Fibroblast of skin of left biceps (primary cell): ENCODE results near the gene COA8.

Experiments used
- DNase-seq, 2 experiments: peaks; one replicate each; pipeline ENCODE4 v3.0.0-alpha.2; 2013; ENCODE audit warnings: low read depth in 2 of 2

The COA8 gene

GRCh38 chr14:103536693-103537092, 26.1 kb upstream of the COA8 start:
- DNase-seq = no peak

GRCh38 chr14:103537175-103537990, 25.4 kb upstream of the COA8 start:
- DNase-seq = no peak

GRCh38 chr14:103538291-103539055, 24.3 kb upstream of the COA8 start:
- no peak for DNase-seq

- DNase-seq = no peak
These were observed 23.5 kb upstream of the COA8 start for GRCh38 chr14:103539056-103539825.

- no peak for DNase-seq
These were observed 21.7 kb upstream of the COA8 start for GRCh38 chr14:103540821-103541708.

GRCh38 chr14:103541709-103542604, 20.8 kb upstream of the COA8 start:
- no peak for DNase-seq

- no peak for DNase-seq
These were observed 20.1 kb upstream of the COA8 start for GRCh38 chr14:103542605-103543088.

GRCh38 chr14:103543140-103543539, 19.6 kb upstream of the COA8 start:
- no peak for DNase-seq

GRCh38 chr14:103543721-103544387, 18.9 kb upstream of the COA8 start:
- no peak for DNase-seq

GRCh38 chr14:103544388-103545218, 18.2 kb upstream of the COA8 start:
- no peak for DNase-seq

- no peak for DNase-seq
These were observed 17.4 kb upstream of the COA8 start for GRCh38 chr14:103545219-103545914.

- no peak for DNase-seq
These were observed 16.7 kb upstream of the COA8 start for GRCh38 chr14:103545915-103546651.

GRCh38 chr14:103546652-103547454, 15.9 kb upstream of the COA8 start:
- no peak for DNase-seq

- no peak for DNase-seq
These were observed 15.3 kb upstream of the COA8 start for GRCh38 chr14:103547455-103547940.

GRCh38 chr14:103547941-103548462, 14.8 kb upstream of the COA8 start:
- DNase-seq = no peak
